GM23338 (cell line): ENCODE results near the gene TBL3. TPM values are rescaled to one million over a fixed set of nuclear protein-coding genes. Genes with fewer than 3 reads are reported as not detected.

ENCODE experiments used
- ATAC-seq: fragments of 200-7000 bp; cut with Tn5 transposase; 3 replicates; pipeline ENCODE4 v1.9.1; 2020
- DNase-seq: peaks from one replicate; pipeline ENCODE4 v3.0.0-alpha.2; 2015; ENCODE audit warnings: low spot score
- H2AFZ ChIP-seq: fragments of 200-600 bp; sonication (generic); 2 replicates; pipeline ENCODE4 v1.8.0; 2016; ENCODE audit warnings: antibody characterized with exemption, mild to moderate bottlenecking, moderate library complexity
- H3F3A ChIP-seq: fragments of 200-600 bp; sonication (generic); replicated peaks from 2 replicates; pipeline ENCODE4 v1.8.0; 2017; ENCODE audit warnings: antibody characterized with exemption, mixed run types, low read depth
- H3K27ac ChIP-seq: fragments of 200-600 bp; sonication (generic); 2 replicates; pipeline ENCODE4 v1.6.1; 2016; ENCODE audit warnings: low read depth
- H3K27me3 ChIP-seq: fragments of 200-600 bp; sonication (generic); 2 replicates; pipeline ENCODE4 v1.8.0; 2016; ENCODE audit warnings: mild to moderate bottlenecking, mixed run types, moderate library complexity; ENCODE audit not compliant: insufficient read depth
- H3K36me3 ChIP-seq: fragments of 200-600 bp; sonication (generic); 2 replicates; pipeline ENCODE4 v1.8.0; 2016; ENCODE audit warnings: mild to moderate bottlenecking; ENCODE audit not compliant: insufficient read depth
- H3K4me1 ChIP-seq: fragments of 200-600 bp; sonication (generic); 2 replicates; pipeline ENCODE4 v1.8.0; 2016; ENCODE audit warnings: mild to moderate bottlenecking, moderate library complexity; ENCODE audit not compliant: insufficient read depth
- H3K4me2 ChIP-seq: fragments of 200-600 bp; sonication (generic); 2 replicates; pipeline ENCODE4 v1.7.1; 2017; ENCODE audit warnings: mixed run types
- H3K4me3 ChIP-seq: fragments of 200-600 bp; sonication (generic); 2 replicates; pipeline ENCODE4 v1.6.1; 2016; ENCODE audit warnings: mixed run types
- H3K79me2 ChIP-seq: fragments of 200-600 bp; sonication (generic); replicated peaks from 2 replicates; pipeline ENCODE4 v1.8.0; 2017; ENCODE audit warnings: mild to moderate bottlenecking; ENCODE audit not compliant: insufficient read depth
- H3K9me2 ChIP-seq: fragments of 200-600 bp; sonication (generic); 2 replicates; pipeline ENCODE4 v1.8.0; 2017; ENCODE audit not compliant: insufficient read depth
- H4K20me1 ChIP-seq: fragments of 200-600 bp; sonication (generic); replicated peaks from 2 replicates; pipeline ENCODE4 v1.8.0; 2017; ENCODE audit warnings: mild to moderate bottlenecking; ENCODE audit not compliant: insufficient read depth
- H3K27ac Mint-ChIP-seq: 2 replicates; pipeline ENCODE4 v1.8.0; 2020; ENCODE audit warnings: inconsistent platforms, mild to moderate bottlenecking, moderate library complexity, mixed read lengths
- H3K27me3 Mint-ChIP-seq: 3 replicates; pipeline ENCODE4 v1.8.0; 2022; ENCODE audit warnings: low read depth, mild to moderate bottlenecking, moderate library complexity, mixed read lengths, inconsistent platforms; ENCODE audit not compliant: insufficient read depth, poor library complexity
- H3K36me3 Mint-ChIP-seq: 3 replicates; pipeline ENCODE4 v1.8.0; 2021; ENCODE audit warnings: low read depth, mild to moderate bottlenecking, inconsistent platforms, moderate library complexity, mixed read lengths
- H3K4me1 Mint-ChIP-seq: 3 replicates; pipeline ENCODE4 v1.8.0; 2020; ENCODE audit warnings: mild to moderate bottlenecking, inconsistent platforms, mixed read lengths
- H3K4me3 Mint-ChIP-seq: 3 replicates; pipeline ENCODE4 v1.8.0; 2021; ENCODE audit warnings: moderate library complexity, mild to moderate bottlenecking, inconsistent platforms, mixed read lengths
- H3K9me3 Mint-ChIP-seq: 3 replicates; pipeline ENCODE4 v1.8.0; 2020; ENCODE audit warnings: moderate library complexity, mild to moderate bottlenecking, inconsistent platforms, mixed read lengths
- CTCF ChIP-seq, 2 experiments: fragments of 200-600 bp in 1 of 2; sonication (generic) in 1 of 2; conservative IDR thresholded peaks; 2 replicates each; pipeline versions ENCODE4 v1.5.1 to v1.6.1; 2016 to 2017; ENCODE audit warnings: antibody characterized with exemption in 2 of 2, low read depth in 2 of 2, mild to moderate bottlenecking in 2 of 2, moderate library complexity in 1 of 2
- ETS1 ChIP-seq: IDR thresholded peaks from 2 replicates; pipeline ENCODE4 v1.6.1; 2016; ENCODE audit warnings: antibody characterized with exemption
- EZH2 ChIP-seq: fragments of 200-600 bp; sonication (generic); IDR thresholded peaks from one replicate; pipeline ENCODE4 v1.8.0; 2017; ENCODE audit warnings: antibody characterized with exemption, mild to moderate bottlenecking, low read depth; ENCODE audit not compliant: unreplicated experiment
- EZH2phosphoT487 ChIP-seq: fragments of 200-600 bp; sonication (generic); IDR thresholded peaks from one replicate; pipeline ENCODE4 v1.8.1; 2018; ENCODE audit warnings: antibody characterized with exemption; ENCODE audit not compliant: unreplicated experiment
- JUNB ChIP-seq: IDR thresholded peaks from one replicate; pipeline ENCODE4 v1.6.1; 2016; ENCODE audit warnings: antibody characterized with exemption; ENCODE audit not compliant: unreplicated experiment
- POLR2AphosphoS5 ChIP-seq: IDR thresholded peaks from 2 replicates; pipeline ENCODE4 v1.6.1; 2016; ENCODE audit warnings: antibody characterized with exemption, low read depth
- REST ChIP-seq: IDR thresholded peaks from one replicate; pipeline ENCODE4 v1.6.1; 2018; ENCODE audit warnings: antibody characterized with exemption; ENCODE audit not compliant: unreplicated experiment
- STAT1 ChIP-seq: IDR thresholded peaks from one replicate; pipeline ENCODE4 v1.6.1; 2016; ENCODE audit warnings: antibody characterized with exemption; ENCODE audit not compliant: unreplicated experiment
- ZNF114 ChIP-seq: fragments of 250-450 bp; sonication (Bioruptor Pico); IDR thresholded peaks from 2 replicates; pipeline ENCODE4 v1.5.0; 2020; ENCODE audit warnings: mild to moderate bottlenecking, moderate library complexity
- polyA plus RNA-seq: library from polyadenylated mRNA; unstranded; fragments of >200 nt; fragmentation: Nextera tagmentation; extraction: Ambion mirVana; gene quantifications from 2 replicates; pipeline ENCODE4 v1.2.1, GENCODE V29; 2016
- total RNA-seq: library from RNA; depleted of rRNA; stranded (reverse); fragments of >200 nt; shearing (Covaris generic); gene quantifications from 2 replicates; pipeline ENCODE4 v1.2.3, GENCODE V29; 2014

Gene TBL3
- total and polyA plus RNA-seq, 2 experiments from 2014 or later, result 67.0 to 157 TPM

GRCh38 chr16:2005646-2006045 lies 33.8 kb downstream of the TBL3 start:
- DNase-seq, result peak; percentile 72
- H3K4me1 ChIP-seq, result peaks cover 22% of the 10 kb centered on the region
- peak; percentile 11 for ATAC-seq

More at GRCh38 chr16:2005646-2006045, 33.8 kb downstream of the TBL3 start:
- Histone ChIP-seq H4K20me1 (peaks cover 36% of the 10 kb centered on the region), H3K9me2 (no peaks in the 10 kb centered on the region), H3F3A (peaks cover 33% of the 10 kb centered on the region; the same call in 1 of the 2 replicates), H3K4me2 (no peak overlapping the region), H3K79me2 (peaks cover 42% of the 10 kb centered on the region), H3K27me3 (no peaks in the 10 kb centered on the region), H3K27ac (no peak overlapping the region), H2AFZ (no peak overlapping the region), H3K4me3 (no peak overlapping the region), H3K36me3 (no peaks in the 10 kb centered on the region)
- Mint-ChIP-seq H3K4me1 (peaks cover 37% of the 10 kb centered on the region), H3K36me3 (peaks cover 25% of the 10 kb centered on the region), H3K4me3 (no peak overlapping the region; the same call in 2 of the 3 replicates), H3K9me3 (no peaks in the 10 kb centered on the region), H3K27ac (no peak overlapping the region), H3K27me3 (peaks cover 13% of the 10 kb centered on the region)
- no peak for TF ChIP-seq JUNB
- no peak for TF ChIP-seq REST
- no peak for TF ChIP-seq ETS1
- TF ChIP-seq POLR2AphosphoS5, result no peak
- no peak for TF ChIP-seq STAT1
- TF ChIP-seq CTCF (conservative IDR thresholded peaks at IDR 0.05; ENCODE audit: low read depth in 2 of 2), result peak; percentile 46 to 71
- TF ChIP-seq ZNF114 (CRISPR knock-in tag), result no peak
- no peak for TF ChIP-seq EZH2phosphoT487
- TF ChIP-seq EZH2, result no peak
